Right lobe of liver (tissue), 6 donors: ENCODE data around the gene RASSF4. TPM values are rescaled to one million over a fixed set of nuclear protein-coding genes. Genes with fewer than 3 reads are reported as not detected.

ENCODE experiments used
- ATAC-seq, 4 donors: fragments of 200-7000 bp; cut with Tn5 transposase; one replicate each; pipeline ENCODE4 v1.9.1; 2020; ENCODE audit warnings: mild to moderate bottlenecking in 4 of 4, moderate library complexity in 4 of 4
- DNase-seq, 3 donors: peaks; one replicate each; pipeline ENCODE4 v3.0.0-alpha.2; 2020
- H3K27ac ChIP-seq, 3 donors: fragments of 200-600 bp; one replicate each; pipeline ENCODE4 v1.8.0; 2022
- H3K27me3 ChIP-seq, 2 donors: fragments of 200-600 bp; one replicate each; pipeline ENCODE4 v1.8.0; 2022
- H3K36me3 ChIP-seq, 4 donors: fragments of 200-600 bp; sonication (generic) in 1 of 4; one replicate each; pipeline versions ENCODE4 v1.5.1 to v1.8.0; 2017 to 2022; ENCODE audit warnings: control low read depth in 1 of 4
- H3K4me1 ChIP-seq, 4 donors: fragments of 200-600 bp; sonication (generic) in 1 of 4; one replicate each; pipeline versions ENCODE4 v1.5.1 to v1.8.0; 2017 to 2022; ENCODE audit warnings: control low read depth in 1 of 4
- H3K4me3 ChIP-seq, 3 donors: fragments of 200-600 bp; one replicate each; pipeline ENCODE4 v1.8.0; 2022
- H3K9me3 ChIP-seq, 4 donors: fragments of 200-600 bp; sonication (generic) in 1 of 4; one replicate each; pipeline versions ENCODE4 v1.5.1 to v1.8.0; 2017 to 2022; ENCODE audit warnings: control low read depth in 1 of 4
- POLR2A ChIP-seq: fragments of 450-650 bp; IDR thresholded peaks from one replicate; pipeline ENCODE4 v1.6.1; 2017; ENCODE audit warnings: antibody characterized with exemption, mild to moderate bottlenecking
- WGBS: methylation state at CpG from one replicate; pipeline ENCODE4 v1.1.6; 2018; ENCODE audit warnings: low coverage, low lambda C conversion rate; ENCODE audit not compliant: insufficient coverage; ENCODE audit errors: missing lambda C conversion rate; 5-methylcytosine and 5-hydroxymethylcytosine counted together
- intact Hi-C, 2 donors: fragments of 100-400 bp; cut with DNase I; formaldehyde crosslinking; loops; one replicate each; pipeline versions ENCODE4 v1.11.2 to v1.14.1; 2022
- total RNA-seq, 6 experiments: library from RNA; depleted of rRNA in 2 of 6; stranded (reverse); fragments of >200 nt in 2 of 6; fragmentation: NEBNext Ultra II Directional in 3 of 6; extraction: Animal tissue kit (Norgen Biotek cat#: 25700) in 3 of 6; gene quantifications; one replicate each; pipeline versions ENCODE4 v1.1.0 to v1.2.4, GENCODE V29; 2016 to 2023
- TF ChIP-seq, protein P1 (sequence below), 4 donors: fragments of 200-600 bp in 3 of 4; fragments of 450-650 bp in 1 of 4; IDR thresholded peaks; one replicate each; pipeline versions ENCODE4 v1.5.1 to v1.8.0; 2016 to 2022; ENCODE audit warnings: antibody characterized with exemption in 4 of 4, mild to moderate bottlenecking in 2 of 4
- donor health status: DM: no; HTN: yes; CAD: no.
- donor health status: DM: no; HTN: no; CAD: no.
- donor health status: DM: no; HTN: no; CAD: no.
- donor health status: DM: no; HTN: yes; CAD: no.
- donor health status: DM: no; HTN: yes; CAD: no.

RASSF4 gene
- total RNA-seq, 6 experiments from 2014 or later, result 13.6 to 28.5 (median 19.6) TPM

GRCh38 chr10:44917848-44918247, 41.8 kb upstream of the RASSF4 start:
- DNase-seq, result no peak
- intact Hi-C loops, result no loop called here
- TF ChIP-seq POLR2A, result no peak
- TF ChIP-seq, protein P1, sequence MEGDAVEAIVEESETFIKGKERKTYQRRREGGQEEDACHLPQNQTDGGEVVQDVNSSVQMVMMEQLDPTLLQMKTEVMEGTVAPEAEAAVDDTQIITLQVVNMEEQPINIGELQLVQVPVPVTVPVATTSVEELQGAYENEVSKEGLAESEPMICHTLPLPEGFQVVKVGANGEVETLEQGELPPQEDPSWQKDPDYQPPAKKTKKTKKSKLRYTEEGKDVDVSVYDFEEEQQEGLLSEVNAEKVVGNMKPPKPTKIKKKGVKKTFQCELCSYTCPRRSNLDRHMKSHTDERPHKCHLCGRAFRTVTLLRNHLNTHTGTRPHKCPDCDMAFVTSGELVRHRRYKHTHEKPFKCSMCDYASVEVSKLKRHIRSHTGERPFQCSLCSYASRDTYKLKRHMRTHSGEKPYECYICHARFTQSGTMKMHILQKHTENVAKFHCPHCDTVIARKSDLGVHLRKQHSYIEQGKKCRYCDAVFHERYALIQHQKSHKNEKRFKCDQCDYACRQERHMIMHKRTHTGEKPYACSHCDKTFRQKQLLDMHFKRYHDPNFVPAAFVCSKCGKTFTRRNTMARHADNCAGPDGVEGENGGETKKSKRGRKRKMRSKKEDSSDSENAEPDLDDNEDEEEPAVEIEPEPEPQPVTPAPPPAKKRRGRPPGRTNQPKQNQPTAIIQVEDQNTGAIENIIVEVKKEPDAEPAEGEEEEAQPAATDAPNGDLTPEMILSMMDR (IDR thresholded peaks at IDR 0.05), result no peak
- H3K4me3 ChIP-seq, result no peak overlapping the region
- no peak for ATAC-seq
- H3K36me3 ChIP-seq, result no peaks in the 10 kb centered on the region
- no peaks in the 10 kb centered on the region for H3K27me3 ChIP-seq
- H3K27ac ChIP-seq, result no peak overlapping the region
- H3K4me1 ChIP-seq, result no peaks in the 10 kb centered on the region
- H3K9me3 ChIP-seq, result no peaks in the 10 kb centered on the region
- WGBS, result 71% methylated on average over 3 of the region's 3 CpGs

GRCh38 chr10:44920252-44920651, 39.4 kb upstream of the RASSF4 start:
- Histone ChIP-seq H3K9me3 (no peaks in the 10 kb centered on the region), H3K36me3 (no peaks in the 10 kb centered on the region), H3K4me1 (no peaks in the 10 kb centered on the region), H3K27ac (no peak overlapping the region), H3K27me3 (no peaks in the 10 kb centered on the region), H3K4me3 (no peak overlapping the region)
- intact Hi-C loops, result no loop called here
- no peak for TF ChIP-seq POLR2A
- TF ChIP-seq, protein P1 (IDR thresholded peaks at IDR 0.05), result no peak
- WGBS, result 67% methylated on average over 2 of the region's 3 CpGs
- DNase-seq (no peak), ATAC-seq (no peak)

GRCh38 chr10:44921061-44921460, 38.5 kb upstream of the RASSF4 start:
- Histone ChIP-seq H3K4me1 (no peaks in the 10 kb centered on the region), H3K27me3 (no peaks in the 10 kb centered on the region), H3K27ac (no peak overlapping the region), H3K9me3 (no peaks in the 10 kb centered on the region), H3K36me3 (no peaks in the 10 kb centered on the region), H3K4me3 (no peak overlapping the region)
- ATAC-seq, result no peak
- intact Hi-C loops, result no loop called here
- DNase-seq, result no peak
- WGBS, result 100% methylated on average over 1 of the region's 5 CpGs
- TF ChIP-seq POLR2A, result no peak
- TF ChIP-seq, protein P1 (IDR thresholded peaks at IDR 0.05), result no peak

- H3K9me3 ChIP-seq, result no peaks in the 10 kb centered on the region
- TF ChIP-seq, protein P1 (IDR thresholded peaks at IDR 0.05), result no peak
- no peak for TF ChIP-seq POLR2A
- no peaks in the 10 kb centered on the region for H3K4me1 ChIP-seq
- H3K27ac ChIP-seq, result no peak overlapping the region
- H3K36me3 ChIP-seq, result no peaks in the 10 kb centered on the region
- no peaks in the 10 kb centered on the region for H3K27me3 ChIP-seq
- intact Hi-C loops, result no loop called here
- DNase-seq (no peak), ATAC-seq (no peak)
- no CpG with 5 or more reads among the region's 3 CpGs for WGBS
- H3K4me3 ChIP-seq, result no peak overlapping the region
These were observed 38.1 kb upstream of the RASSF4 start for GRCh38 chr10:44921506-44921905.

GRCh38 chr10:44922021-44922420, 37.6 kb upstream of the RASSF4 start:
- no peaks in the 10 kb centered on the region for H3K9me3 ChIP-seq
- H3K4me3 ChIP-seq, result no peak overlapping the region
- DNase-seq (no peak), ATAC-seq (no peak)
- TF ChIP-seq, protein P1 (IDR thresholded peaks at IDR 0.05), result no peak
- TF ChIP-seq POLR2A, result no peak
- H3K27ac ChIP-seq, result no peak overlapping the region
- intact Hi-C loops, result no loop called here
- no CpG with 5 or more reads among the region's 5 CpGs for WGBS
- peaks cover 0 to 3% (median 0%) of the 10 kb centered on the region in 4 donors for H3K4me1 ChIP-seq
- H3K27me3 ChIP-seq, result no peaks in the 10 kb centered on the region
- no peaks in the 10 kb centered on the region for H3K36me3 ChIP-seq
